Body of pancreas (tissue), 4 donors: ENCODE measurements around the gene CHST13. TPM values are rescaled to one million over a fixed set of nuclear protein-coding genes. Genes with fewer than 3 reads are reported as not detected.

Experiments
- ATAC-seq: fragments of 150-250 bp; one replicate; pipeline ENCODE4 v1.9.1; 2016
- DNase-seq, 4 donors: peaks; one replicate each; pipeline ENCODE4 v3.0.0-alpha.2; 2019
- H3K27ac ChIP-seq, 4 donors: fragments of 200-600 bp; sonication (generic); 1 replicate in 3 of 4; 2 replicates in 1 of 4; pipeline versions ENCODE4 v1.5.1 to v1.6.1; 2016 to 2019; ENCODE audit warnings: mild to moderate bottlenecking in 1 of 4, mixed read lengths in 1 of 4, moderate library complexity in 1 of 4
- H3K27me3 ChIP-seq, 2 donors: fragments of 200-600 bp; sonication (generic); one replicate each; pipeline ENCODE4 v1.6.0; 2016; ENCODE audit warnings: mild to moderate bottlenecking in 1 of 2
- H3K36me3 ChIP-seq, 2 donors: fragments of 200-600 bp; sonication (generic); replicated peaks in 1 of 2; 2 replicates each; pipeline ENCODE4 v1.5.1; 2016; ENCODE audit warnings: low read depth in 2 of 2; ENCODE audit not compliant: insufficient read depth in 1 of 2
- H3K4me1 ChIP-seq: fragments of 200-600 bp; sonication (generic); one replicate; pipeline ENCODE4 v1.6.0; 2016
- H3K4me3 ChIP-seq, 2 donors: fragments of 200-600 bp; sonication (generic); 1 replicate in 1 of 2; 2 replicates in 1 of 2; pipeline ENCODE4 v1.5.1; 2016 to 2019
- H3K9me3 ChIP-seq, 3 donors: fragments of 200-600 bp; sonication (generic); 1 replicate in 2 of 3; 2 replicates in 1 of 3; pipeline ENCODE4 v1.5.1; 2016
- POLR2A ChIP-seq, 3 donors: fragments of 450-650 bp; IDR thresholded peaks; one replicate each; pipeline ENCODE4 v1.6.1; 2016; ENCODE audit warnings: antibody characterized with exemption in 3 of 3, mild to moderate bottlenecking in 2 of 3
- WGBS, 2 donors: methylation state at CpG; one replicate each; pipeline ENCODE4 v1.1.5; 2017; 5-methylcytosine and 5-hydroxymethylcytosine counted together
- intact Hi-C: fragments of 100-400 bp; cut with DNase I; formaldehyde crosslinking; loops from one replicate; pipeline ENCODE4 v1.15.1; 2023
- total RNA-seq, 2 donors: library from RNA; depleted of rRNA; stranded (reverse); fragments of >200 nt; gene quantifications; one replicate each; pipeline ENCODE4 v1.1.0, GENCODE V29; 2016
- TF ChIP-seq, protein P1 (sequence below), 7 experiments: fragments of 450-650 bp in 4 of 7; fragments of 200-600 bp in 3 of 7; sonication (generic) in 3 of 7; IDR thresholded peaks; one replicate each; pipeline ENCODE4 v1.5.1; 2016 to 2019; ENCODE audit warnings: antibody characterized with exemption in 7 of 7

Gene CHST13
- total RNA-seq, 2 donors from 2014 or later, result 2.3 TPM; not detected in 1

DNA sequence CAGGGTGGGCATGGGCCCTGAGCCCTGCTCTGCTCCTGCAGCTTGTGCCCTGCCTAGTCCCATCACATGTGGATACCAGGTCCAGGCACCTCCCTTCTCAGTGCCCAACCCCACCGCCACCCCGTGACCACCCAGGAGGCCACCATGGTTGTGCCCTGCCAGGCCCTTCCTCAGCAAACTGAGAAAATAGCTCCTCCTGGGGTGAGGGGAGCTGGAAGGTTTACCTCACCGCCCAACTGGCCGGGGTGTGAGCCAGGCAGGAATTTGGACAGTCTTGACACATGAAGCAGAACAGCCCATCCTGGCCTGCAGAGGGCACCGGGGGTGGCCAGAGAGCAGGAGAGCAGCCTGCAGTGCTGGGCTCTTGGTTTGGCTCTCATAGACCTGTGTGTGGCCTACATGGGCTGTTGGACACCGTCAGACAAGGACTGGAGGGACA, 46.2 kb downstream of the CHST13 start:
- no peaks in the 10 kb centered on the region for H3K27me3 ChIP-seq
- no peak overlapping the region for H3K4me3 ChIP-seq
- no peaks in the 10 kb centered on the region for H3K4me1 ChIP-seq
- no peak overlapping the region for H3K27ac ChIP-seq
- DNase-seq (no peak), ATAC-seq (no peak)
- no peaks in the 10 kb centered on the region for H3K9me3 ChIP-seq
- H3K36me3 ChIP-seq, result no peaks in the 10 kb centered on the region
- TF ChIP-seq POLR2A (IDR thresholded peaks at IDR 0.05), result no peak
- TF ChIP-seq, protein P1, sequence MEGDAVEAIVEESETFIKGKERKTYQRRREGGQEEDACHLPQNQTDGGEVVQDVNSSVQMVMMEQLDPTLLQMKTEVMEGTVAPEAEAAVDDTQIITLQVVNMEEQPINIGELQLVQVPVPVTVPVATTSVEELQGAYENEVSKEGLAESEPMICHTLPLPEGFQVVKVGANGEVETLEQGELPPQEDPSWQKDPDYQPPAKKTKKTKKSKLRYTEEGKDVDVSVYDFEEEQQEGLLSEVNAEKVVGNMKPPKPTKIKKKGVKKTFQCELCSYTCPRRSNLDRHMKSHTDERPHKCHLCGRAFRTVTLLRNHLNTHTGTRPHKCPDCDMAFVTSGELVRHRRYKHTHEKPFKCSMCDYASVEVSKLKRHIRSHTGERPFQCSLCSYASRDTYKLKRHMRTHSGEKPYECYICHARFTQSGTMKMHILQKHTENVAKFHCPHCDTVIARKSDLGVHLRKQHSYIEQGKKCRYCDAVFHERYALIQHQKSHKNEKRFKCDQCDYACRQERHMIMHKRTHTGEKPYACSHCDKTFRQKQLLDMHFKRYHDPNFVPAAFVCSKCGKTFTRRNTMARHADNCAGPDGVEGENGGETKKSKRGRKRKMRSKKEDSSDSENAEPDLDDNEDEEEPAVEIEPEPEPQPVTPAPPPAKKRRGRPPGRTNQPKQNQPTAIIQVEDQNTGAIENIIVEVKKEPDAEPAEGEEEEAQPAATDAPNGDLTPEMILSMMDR (IDR thresholded peaks at IDR 0.05), result no peak
- 14 to 65% methylated on average over 1 to 6 of the region's 6 CpGs for WGBS, 2 donors
- intact Hi-C loops, result no loop called here

DNA sequence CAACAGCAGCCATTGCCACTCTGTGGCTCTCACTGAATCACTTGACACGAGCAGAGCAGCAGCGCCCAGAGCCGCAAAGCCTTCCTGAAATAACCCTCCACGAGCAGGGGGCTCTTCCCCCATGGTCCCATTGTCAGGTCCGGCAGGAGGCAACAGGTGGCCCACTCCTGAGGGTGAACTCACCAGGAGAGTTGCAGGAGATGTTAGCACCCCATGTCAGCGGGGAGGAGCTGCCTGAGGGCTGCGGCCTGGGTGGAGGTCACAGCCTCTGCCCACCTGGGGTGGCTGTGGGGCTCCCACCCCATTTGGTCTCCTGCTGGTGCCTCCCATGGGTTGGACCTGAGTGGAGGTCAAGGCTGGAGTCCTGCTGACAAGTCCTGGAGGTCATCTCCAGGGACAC, 47.1 kb downstream of the CHST13 start:
- TF ChIP-seq, protein P1 (IDR thresholded peaks at IDR 0.05), result no peak
- TF ChIP-seq POLR2A (IDR thresholded peaks at IDR 0.05), result no peak
- H3K9me3 ChIP-seq, result no peaks in the 10 kb centered on the region

DNA sequence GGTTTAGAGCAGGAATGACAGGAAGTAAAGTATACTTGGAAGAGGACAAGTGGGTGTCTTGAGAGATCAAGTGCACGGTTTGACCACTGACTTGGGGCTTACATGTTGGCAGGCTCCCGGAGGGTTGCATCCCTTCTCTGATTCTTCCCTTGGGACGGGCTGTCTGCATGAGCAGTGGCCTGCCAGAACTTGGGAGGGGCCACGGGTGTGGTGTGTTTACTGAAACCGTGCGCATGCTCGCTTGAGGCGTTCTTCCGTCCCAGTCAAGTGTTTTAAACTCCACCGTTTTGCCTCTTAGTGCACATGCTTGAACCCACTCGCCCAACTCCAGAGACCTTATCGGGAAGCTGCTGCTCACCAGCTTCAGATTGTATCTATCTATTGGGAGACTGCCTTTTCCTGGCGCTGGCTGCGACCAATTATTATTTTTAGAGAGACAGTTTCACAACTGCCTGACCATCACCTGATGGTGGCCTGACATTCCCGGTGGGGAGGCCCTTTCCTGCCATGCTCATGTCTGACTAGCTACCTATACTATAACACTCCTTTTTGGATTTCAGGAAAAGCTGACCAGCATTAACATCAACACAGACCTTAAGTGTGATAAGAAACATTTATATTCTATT, 49.6 kb downstream of the CHST13 start:
- H3K27me3 ChIP-seq, result no peaks in the 10 kb centered on the region
- intact Hi-C loops, result no loop called here
- no peak for DNase-seq

More for the DNA sequence above, 47.1 kb downstream of the CHST13 start:
- ATAC-seq, result no peak
- no peak overlapping the region for H3K4me3 ChIP-seq
- no peaks in the 10 kb centered on the region for H3K27me3 ChIP-seq
- no peak for DNase-seq
- H3K4me1 ChIP-seq, result no peaks in the 10 kb centered on the region
- intact Hi-C loops, result no loop called here
- no peak overlapping the region for H3K27ac ChIP-seq
- no peaks in the 10 kb centered on the region for H3K36me3 ChIP-seq
- WGBS, 2 donors, result 90 to 91% methylated on average over 6 to 7 of the region's 7 CpGs

DNA sequence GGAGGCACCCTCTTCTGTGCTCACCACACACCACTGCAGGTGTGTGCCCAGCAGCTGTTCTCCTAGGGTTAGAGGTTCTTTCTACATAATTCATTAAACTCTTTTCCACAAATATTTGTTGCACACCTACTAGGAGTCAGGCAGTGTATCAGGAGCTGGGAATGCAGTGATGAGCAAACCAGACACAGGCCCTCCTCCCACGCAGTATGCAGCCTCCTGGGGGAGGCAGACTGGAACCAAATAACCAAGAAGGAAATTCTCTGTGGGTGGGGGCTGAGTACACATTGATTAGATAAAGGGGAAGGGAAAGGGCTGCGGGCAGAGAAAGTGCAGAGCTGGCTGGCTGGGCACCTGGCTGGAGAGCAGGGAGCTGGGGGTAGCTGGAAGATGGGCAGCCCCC, 53.3 kb downstream of the CHST13 start:
- no peak for ATAC-seq
- no peak for DNase-seq
- WGBS, 2 donors, result 77 to 79% methylated on average over 2 of the region's 2 CpGs
- no peak overlapping the region for H3K4me3 ChIP-seq
- no peak overlapping the region for H3K27ac ChIP-seq
- intact Hi-C loops, result no loop called here
- H3K27me3 ChIP-seq, result no peaks in the 10 kb centered on the region
- H3K9me3 ChIP-seq, result no peaks in the 10 kb centered on the region
- no peaks in the 10 kb centered on the region for H3K36me3 ChIP-seq
- TF ChIP-seq, protein P1 (IDR thresholded peaks at IDR 0.05), result no peak
- no peak for TF ChIP-seq POLR2A (IDR thresholded peaks at IDR 0.05)
- no peaks in the 10 kb centered on the region for H3K4me1 ChIP-seq

More for the DNA sequence above, 49.6 kb downstream of the CHST13 start:
- Histone ChIP-seq H3K27ac (no peak overlapping the region), H3K9me3 (no peaks in the 10 kb centered on the region), H3K4me3 (no peak overlapping the region), H3K36me3 (no peaks in the 10 kb centered on the region), H3K4me1 (no peaks in the 10 kb centered on the region)
- TF ChIP-seq, protein P1 (IDR thresholded peaks at IDR 0.05), result no peak
- no peak for TF ChIP-seq POLR2A (IDR thresholded peaks at IDR 0.05)
- 80 to 86% methylated on average over 15 of the region's 15 CpGs for WGBS, 2 donors
- ATAC-seq, result no peak

DNA sequence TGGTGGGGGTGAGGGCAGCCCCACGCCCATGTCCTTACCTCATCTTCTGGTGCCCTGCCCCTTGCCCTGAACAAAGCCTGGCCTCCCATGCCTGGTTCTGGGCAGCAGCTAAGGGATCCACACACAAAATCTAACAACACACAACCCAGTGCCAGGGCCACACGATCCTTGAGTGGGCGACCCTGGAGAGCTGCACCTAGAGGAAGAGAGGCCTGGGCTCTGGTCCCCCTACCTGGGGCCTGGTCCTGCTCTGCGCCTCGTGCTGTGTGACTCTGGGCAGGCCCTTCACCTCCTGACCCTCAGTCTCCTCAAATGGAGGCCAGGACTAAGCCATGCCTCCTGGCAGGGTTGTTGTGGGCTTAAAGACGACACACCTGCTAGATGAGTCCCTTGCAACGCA, 54.7 kb downstream of the CHST13 start:
- intact Hi-C loops, result no loop called here
- TF ChIP-seq POLR2A (IDR thresholded peaks at IDR 0.05), result no peak
- TF ChIP-seq, protein P1 (IDR thresholded peaks at IDR 0.05), result no peak
- no peaks in the 10 kb centered on the region for H3K9me3 ChIP-seq
- WGBS, 2 donors, result 93 to 97% methylated on average over 5 to 7 of the region's 7 CpGs
- DNase-seq, result no peak
- no peaks in the 10 kb centered on the region for H3K36me3 ChIP-seq
- H3K4me1 ChIP-seq, result no peaks in the 10 kb centered on the region
- H3K27ac ChIP-seq, result no peak overlapping the region
- ATAC-seq, result no peak
- H3K4me3 ChIP-seq, result no peak overlapping the region
- H3K27me3 ChIP-seq, result no peaks in the 10 kb centered on the region
